ENCODE data around the gene ATP2C2. TPM values are rescaled to one million over a fixed set of nuclear protein-coding genes. Genes with fewer than 3 reads are reported as not detected.

ATP2C2 gene
- polyA plus RNA-seq, 1 of the 3 experiments (the other 2 are of a cell fraction): 0.33 TPM

- ChIA-PET CTCF (interaction anchor here (0.6 to 4.7 kb wide), 40 partner anchors 8 to 528 kb away, joined by 3 to 67 read pairs (median 4); partner anchors contain the start of gene TAF1C), POLR2A (no interaction called here)
- Histone ChIP-seq H4K20me1 (ENCODE audit: insufficient read depth) (0 out of 2 replicates have a peak, but pooled peaks cover 4% of the 10 kb centered on the region), H3K9me2 (no peaks in the 10 kb centered on the region), H3K9me3 (no peaks in the 10 kb centered on the region), H3F3A (replicated peaks; ENCODE audit: insufficient read depth) (peaks cover 2% of the 10 kb centered on the region), H3K4me1 (ENCODE audit: control insufficient read depth in 1 of 2, insufficient read depth in 2 of 2, low read depth in 1 of 2, low read length in 1 of 2) (no peaks in the 10 kb centered on the region; a peak in 1 of 4 replicates), H3K27ac (ENCODE audit: low read depth in 2 of 2, low read length in 1 of 2) (no peak overlapping the region), H3K27me3 (ENCODE audit: insufficient read depth) (no peaks in the 10 kb centered on the region), H3K4me2 (no peak overlapping the region), H3K9ac (no peak overlapping the region), H3K4me3 (ENCODE audit: low read depth in 2 of 2, low read length in 1 of 2) (no peak overlapping the region; a peak in 1 of 4 replicates), H3K79me2 (ENCODE audit: insufficient read depth) (no peaks in the 10 kb centered on the region), H2AFZ (ENCODE audit: low read depth) (no peak overlapping the region), H3K36me3 (replicated peaks in 1 of 2; ENCODE audit: control insufficient read depth in 1 of 2, insufficient read depth in 2 of 2, low read length in 1 of 2) (peaks cover 31 to 54% of the 10 kb centered on the region in 2 experiments)
- DNase-seq: peak; percentile 77
- WGBS (ENCODE audit: low lambda C conversion rate): 71% methylated on average over 15 of the region's 15 CpGs
- peak; percentile 75 for TF ChIP-seq SMC3 (IDR thresholded peaks at IDR 0.05; ENCODE audit: low read depth, low read length)
- peak; percentile 79 for TF ChIP-seq CTCF (IDR thresholded peaks at IDR 0.05)
- TF ChIP-seq RAD21 (IDR thresholded peaks at IDR 0.05; ENCODE audit: low read length): peak; percentile 94
- no peak for TF ChIP-seq USF1 (IDR thresholded peaks at IDR 0.05; ENCODE audit: borderline replicate concordance, low read depth)
Observed at GRCh38 chr16:84484579-84485254, 116.4 kb downstream of the ATP2C2 start.

GRCh38 chr16:84485255-84486010 lies 117.1 kb downstream of the ATP2C2 start:
- no peak overlapping the region for H2AFZ ChIP-seq (ENCODE audit: low read depth)
- H3K9ac ChIP-seq: no peak overlapping the region
- H3K9me2 ChIP-seq: no peaks in the 10 kb centered on the region
- peaks cover 2% of the 10 kb centered on the region for H3F3A ChIP-seq (replicated peaks; ENCODE audit: insufficient read depth)
- no peak overlapping the region for H3K4me2 ChIP-seq
- ChIA-PET CTCF (interaction anchor here (0.7 to 4.7 kb wide), 13 partner anchors 9 to 298 kb away, joined by 3 to 67 read pairs (median 6); partner anchors contain the start of gene TAF1C), POLR2A (no interaction called here)
- H3K9me3 ChIP-seq: no peaks in the 10 kb centered on the region
- no peak overlapping the region for H3K4me3 ChIP-seq (ENCODE audit: low read depth in 2 of 2, low read length in 1 of 2)
- TF ChIP-seq JUND (IDR thresholded peaks at IDR 0.05) (no peak), CTCF (IDR thresholded peaks at IDR 0.05) (no peak), NRF1 (IDR thresholded peaks at IDR 0.05; ENCODE audit: low read depth, low read length) (no peak), CHD2 (IDR thresholded peaks at IDR 0.05; ENCODE audit: low read length, partially characterized antibody) (no peak), MXI1 (IDR thresholded peaks at IDR 0.05; ENCODE audit: low read depth, low read length) (no peak), SIN3A (IDR thresholded peaks at IDR 0.05; ENCODE audit: borderline replicate concordance, low read depth, low read length) (no peak), EZH2phosphoT487 (IDR thresholded peaks at IDR 0.05; ENCODE audit: borderline replicate concordance, low read depth) (no peak), MEF2A (IDR thresholded peaks at IDR 0.05; ENCODE audit: borderline replicate concordance, low read depth) (no peak), RFX5 (IDR thresholded peaks at IDR 0.05; ENCODE audit: low read length) (no peak)
- H3K27me3 ChIP-seq (ENCODE audit: insufficient read depth): no peaks in the 10 kb centered on the region
- H3K4me1 ChIP-seq (ENCODE audit: control insufficient read depth in 1 of 2, insufficient read depth in 2 of 2, low read depth in 1 of 2, low read length in 1 of 2): no peaks in the 10 kb centered on the region; a peak in 1 of 4 replicates
- no peaks in the 10 kb centered on the region for H3K79me2 ChIP-seq (ENCODE audit: insufficient read depth)
- no peak overlapping the region for H3K27ac ChIP-seq (ENCODE audit: low read depth in 2 of 2, low read length in 1 of 2)
- 0 out of 2 replicates have a peak, but pooled peaks cover 4% of the 10 kb centered on the region for H4K20me1 ChIP-seq (ENCODE audit: insufficient read depth)
- DNase-seq: no peak
- H3K36me3 ChIP-seq (replicated peaks in 1 of 2; ENCODE audit: control insufficient read depth in 1 of 2, insufficient read depth in 2 of 2, low read length in 1 of 2): peaks cover 29 to 51% of the 10 kb centered on the region in 2 experiments
- 91% methylated on average over 16 of the region's 16 CpGs for WGBS (ENCODE audit: low lambda C conversion rate)

Measured in SK-N-SH (cell line).